Measurements from ENCODE around the gene SASH3.

The SASH3 gene

GRCh38 chrX:129818123-129818522 lies 38.4 kb downstream of the SASH3 start:
- no peak for DNase-seq

GRCh38 chrX:129823115-129823514 lies 43.4 kb downstream of the SASH3 start:
- no peak for DNase-seq

GRCh38 chrX:129823522-129823921 lies 43.8 kb downstream of the SASH3 start:
- DNase-seq: no peak

GRCh38 chrX:129824620-129825019 lies 44.9 kb downstream of the SASH3 start:
- DNase-seq: no peak

- no peak for DNase-seq
These were observed 46.2 kb downstream of the SASH3 start for GRCh38 chrX:129825746-129826505.

GRCh38 chrX:129830494-129830893 lies 50.7 kb downstream of the SASH3 start:
- no peak for DNase-seq

GRCh38 chrX:129831091-129831885 lies 51.5 kb downstream of the SASH3 start:
- no peak for DNase-seq

- no peak for DNase-seq
These were observed 53.6 kb downstream of the SASH3 start for GRCh38 chrX:129833153-129833990.

GRCh38 chrX:129836827-129837226 lies 57.1 kb downstream of the SASH3 start:
- DNase-seq: no peak

GRCh38 chrX:129840344-129840743 lies 60.6 kb downstream of the SASH3 start:
- no peak for DNase-seq

GRCh38 chrX:129842510-129843208 lies 62.9 kb downstream of the SASH3 start:
- DNase-seq: no peak

- no peak for DNase-seq
These were observed 63.4 kb downstream of the SASH3 start for GRCh38 chrX:129843209-129843458.

- DNase-seq: no peak
These were observed 63.9 kb downstream of the SASH3 start, which contains the start of gene ZDHHC9 for GRCh38 chrX:129843459-129844306. TSS of gene ZDHHC9 (minus strand) at chrX:129843886. CDS start at chrX:129841945, 1,941 bp downstream.
